ENCODE measurements around the gene HECTD4.

Gene HECTD4

DNA sequence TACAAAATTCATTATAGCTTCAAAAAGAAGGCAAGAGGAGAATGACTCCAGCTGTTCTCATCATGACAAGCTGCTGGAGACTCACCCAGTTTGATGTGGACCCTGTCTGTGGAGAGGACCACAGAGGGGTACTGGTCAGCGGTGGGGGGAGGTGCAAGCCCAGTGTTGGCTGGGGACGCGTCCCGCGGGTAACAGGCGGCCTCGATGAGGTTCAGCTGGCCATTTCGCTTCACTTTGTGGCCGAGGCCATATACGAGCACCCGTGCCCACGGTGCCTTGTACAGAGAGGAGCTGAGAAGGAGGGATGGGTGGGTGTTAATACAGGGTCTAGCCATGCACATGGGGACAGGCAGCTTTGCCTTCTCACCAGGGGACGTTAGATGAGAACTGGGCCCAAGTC, 189.8 kb downstream of the HECTD4 start:
- TF ChIP-seq EZH2phosphoT487 (IDR thresholded peaks at IDR 0.05; ENCODE audit: borderline replicate concordance), result no peak
- TF ChIP-seq, protein P1, sequence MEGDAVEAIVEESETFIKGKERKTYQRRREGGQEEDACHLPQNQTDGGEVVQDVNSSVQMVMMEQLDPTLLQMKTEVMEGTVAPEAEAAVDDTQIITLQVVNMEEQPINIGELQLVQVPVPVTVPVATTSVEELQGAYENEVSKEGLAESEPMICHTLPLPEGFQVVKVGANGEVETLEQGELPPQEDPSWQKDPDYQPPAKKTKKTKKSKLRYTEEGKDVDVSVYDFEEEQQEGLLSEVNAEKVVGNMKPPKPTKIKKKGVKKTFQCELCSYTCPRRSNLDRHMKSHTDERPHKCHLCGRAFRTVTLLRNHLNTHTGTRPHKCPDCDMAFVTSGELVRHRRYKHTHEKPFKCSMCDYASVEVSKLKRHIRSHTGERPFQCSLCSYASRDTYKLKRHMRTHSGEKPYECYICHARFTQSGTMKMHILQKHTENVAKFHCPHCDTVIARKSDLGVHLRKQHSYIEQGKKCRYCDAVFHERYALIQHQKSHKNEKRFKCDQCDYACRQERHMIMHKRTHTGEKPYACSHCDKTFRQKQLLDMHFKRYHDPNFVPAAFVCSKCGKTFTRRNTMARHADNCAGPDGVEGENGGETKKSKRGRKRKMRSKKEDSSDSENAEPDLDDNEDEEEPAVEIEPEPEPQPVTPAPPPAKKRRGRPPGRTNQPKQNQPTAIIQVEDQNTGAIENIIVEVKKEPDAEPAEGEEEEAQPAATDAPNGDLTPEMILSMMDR (conservative IDR thresholded peaks at IDR 0.05; ENCODE audit: low read length), result no peak
- no peak overlapping the region for H3K4me2 ChIP-seq (ENCODE audit: low read depth, low read length, poor library complexity, severe bottlenecking)
- no peaks in the 10 kb centered on the region for H3K79me2 ChIP-seq (ENCODE audit: insufficient read depth, low read length)
- no peaks in the 10 kb centered on the region for H3K4me1 ChIP-seq (ENCODE audit: insufficient read depth, low read length, poor library complexity, severe bottlenecking)
- H3F3A ChIP-seq (ENCODE audit: low read depth), result no peaks in the 10 kb centered on the region
- H3K9me3 ChIP-seq (ENCODE audit: insufficient read depth, low read depth, low read length), result no peaks in the 10 kb centered on the region
- no peaks in the 10 kb centered on the region for H3K27me3 ChIP-seq (ENCODE audit: insufficient read depth, low read length, poor library complexity, severe bottlenecking)
- H3K9ac ChIP-seq (ENCODE audit: low read depth, low read length, poor library complexity, severe bottlenecking), result no peak overlapping the region
- no peaks in the 10 kb centered on the region for H3K9me2 ChIP-seq (replicated peaks; ENCODE audit: low read depth, low read length)
- H3K4me3 ChIP-seq (ENCODE audit: low read length, poor library complexity, severe bottlenecking), result no peak overlapping the region
- H3K36me3 ChIP-seq (ENCODE audit: insufficient read depth, low read length), result peaks cover 51% of the 10 kb centered on the region; the same call in 1 of the 2 replicates
- no peaks in the 10 kb centered on the region for H4K20me1 ChIP-seq (ENCODE audit: insufficient read depth, low read length, poor library complexity, severe bottlenecking)
- no peak overlapping the region for H2AFZ ChIP-seq (ENCODE audit: low read length)

DNA sequence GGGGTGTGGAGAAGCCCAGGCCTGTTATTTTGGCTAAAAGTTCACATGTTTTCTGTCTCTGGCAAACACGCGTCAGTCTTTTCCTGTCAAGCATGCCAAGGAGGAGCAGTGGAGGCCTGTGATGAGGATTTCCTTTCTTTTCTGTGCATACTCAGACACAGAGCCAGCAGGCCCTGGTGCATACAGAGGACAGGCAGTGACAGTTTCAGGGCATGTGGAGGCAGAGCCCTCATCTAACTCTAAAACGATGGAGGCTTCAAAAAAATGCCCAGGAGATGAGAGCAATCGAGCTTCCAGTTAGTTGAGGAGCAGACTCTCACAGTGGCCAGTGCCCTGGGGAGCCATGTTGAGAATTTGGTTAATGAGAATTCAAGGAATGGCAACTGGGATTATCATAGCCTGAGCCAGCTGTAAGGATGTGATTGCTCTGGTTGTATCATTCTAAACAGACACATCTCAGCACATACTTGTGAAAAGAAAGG, 190.3 kb downstream of the HECTD4 start:
- H3K9me3 ChIP-seq (ENCODE audit: insufficient read depth, low read depth, low read length), result no peaks in the 10 kb centered on the region
- no peak for TF ChIP-seq EZH2phosphoT487 (IDR thresholded peaks at IDR 0.05; ENCODE audit: borderline replicate concordance)
- TF ChIP-seq, protein P1 (conservative IDR thresholded peaks at IDR 0.05; ENCODE audit: low read length), result no peak
- H3K4me3 ChIP-seq (ENCODE audit: low read length, poor library complexity, severe bottlenecking), result no peak overlapping the region
- peaks cover 51% of the 10 kb centered on the region; the same call in 1 of the 2 replicates for H3K36me3 ChIP-seq (ENCODE audit: insufficient read depth, low read length)
- H3K27me3 ChIP-seq (ENCODE audit: insufficient read depth, low read length, poor library complexity, severe bottlenecking), result no peaks in the 10 kb centered on the region
- H3F3A ChIP-seq (ENCODE audit: low read depth), result no peaks in the 10 kb centered on the region
- H4K20me1 ChIP-seq (ENCODE audit: insufficient read depth, low read length, poor library complexity, severe bottlenecking), result no peaks in the 10 kb centered on the region
- H3K79me2 ChIP-seq (ENCODE audit: insufficient read depth, low read length), result no peaks in the 10 kb centered on the region
- no peaks in the 10 kb centered on the region for H3K9me2 ChIP-seq (replicated peaks; ENCODE audit: low read depth, low read length)
- H3K4me1 ChIP-seq (ENCODE audit: insufficient read depth, low read length, poor library complexity, severe bottlenecking), result no peaks in the 10 kb centered on the region
- H3K9ac ChIP-seq (ENCODE audit: low read depth, low read length, poor library complexity, severe bottlenecking), result no peak overlapping the region
- no peak overlapping the region for H3K4me2 ChIP-seq (ENCODE audit: low read depth, low read length, poor library complexity, severe bottlenecking)
- H2AFZ ChIP-seq (ENCODE audit: low read length), result no peak overlapping the region

GRCh38 chr12:112191201-112191600, 191.0 kb downstream of the HECTD4 start:
- peaks cover 51% of the 10 kb centered on the region; the same call in 1 of the 2 replicates for H3K36me3 ChIP-seq (ENCODE audit: insufficient read depth, low read length)
- no peaks in the 10 kb centered on the region for H3K9me2 ChIP-seq (replicated peaks; ENCODE audit: low read depth, low read length)
- H3K4me2 ChIP-seq (ENCODE audit: low read depth, low read length, poor library complexity, severe bottlenecking), result no peak overlapping the region
- no peaks in the 10 kb centered on the region for H3F3A ChIP-seq (ENCODE audit: low read depth)
- no peaks in the 10 kb centered on the region for H4K20me1 ChIP-seq (ENCODE audit: insufficient read depth, low read length, poor library complexity, severe bottlenecking)
- H3K9ac ChIP-seq (ENCODE audit: low read depth, low read length, poor library complexity, severe bottlenecking), result no peak overlapping the region
- H3K27me3 ChIP-seq (ENCODE audit: insufficient read depth, low read length, poor library complexity, severe bottlenecking), result no peaks in the 10 kb centered on the region
- no peak for TF ChIP-seq EZH2phosphoT487 (IDR thresholded peaks at IDR 0.05; ENCODE audit: borderline replicate concordance)
- TF ChIP-seq, protein P1 (conservative IDR thresholded peaks at IDR 0.05; ENCODE audit: low read length), result no peak
- H3K9me3 ChIP-seq (ENCODE audit: insufficient read depth, low read depth, low read length), result no peaks in the 10 kb centered on the region
- H2AFZ ChIP-seq (ENCODE audit: low read length), result no peak overlapping the region
- H3K4me1 ChIP-seq (ENCODE audit: insufficient read depth, low read length, poor library complexity, severe bottlenecking), result no peaks in the 10 kb centered on the region
- no peaks in the 10 kb centered on the region for H3K79me2 ChIP-seq (ENCODE audit: insufficient read depth, low read length)
- H3K4me3 ChIP-seq (ENCODE audit: low read length, poor library complexity, severe bottlenecking), result no peak overlapping the region

All from Loucy (cell line).